Bone marrow (tissue), 2 donors: Measurements from ENCODE around the gene TNFRSF1A.

Experiments
- DNase-seq, 2 donors: peaks; one replicate each; lab custom pipeline; 2025; lab: John Stamatoyannopoulos, UW

Gene TNFRSF1A

DNA sequence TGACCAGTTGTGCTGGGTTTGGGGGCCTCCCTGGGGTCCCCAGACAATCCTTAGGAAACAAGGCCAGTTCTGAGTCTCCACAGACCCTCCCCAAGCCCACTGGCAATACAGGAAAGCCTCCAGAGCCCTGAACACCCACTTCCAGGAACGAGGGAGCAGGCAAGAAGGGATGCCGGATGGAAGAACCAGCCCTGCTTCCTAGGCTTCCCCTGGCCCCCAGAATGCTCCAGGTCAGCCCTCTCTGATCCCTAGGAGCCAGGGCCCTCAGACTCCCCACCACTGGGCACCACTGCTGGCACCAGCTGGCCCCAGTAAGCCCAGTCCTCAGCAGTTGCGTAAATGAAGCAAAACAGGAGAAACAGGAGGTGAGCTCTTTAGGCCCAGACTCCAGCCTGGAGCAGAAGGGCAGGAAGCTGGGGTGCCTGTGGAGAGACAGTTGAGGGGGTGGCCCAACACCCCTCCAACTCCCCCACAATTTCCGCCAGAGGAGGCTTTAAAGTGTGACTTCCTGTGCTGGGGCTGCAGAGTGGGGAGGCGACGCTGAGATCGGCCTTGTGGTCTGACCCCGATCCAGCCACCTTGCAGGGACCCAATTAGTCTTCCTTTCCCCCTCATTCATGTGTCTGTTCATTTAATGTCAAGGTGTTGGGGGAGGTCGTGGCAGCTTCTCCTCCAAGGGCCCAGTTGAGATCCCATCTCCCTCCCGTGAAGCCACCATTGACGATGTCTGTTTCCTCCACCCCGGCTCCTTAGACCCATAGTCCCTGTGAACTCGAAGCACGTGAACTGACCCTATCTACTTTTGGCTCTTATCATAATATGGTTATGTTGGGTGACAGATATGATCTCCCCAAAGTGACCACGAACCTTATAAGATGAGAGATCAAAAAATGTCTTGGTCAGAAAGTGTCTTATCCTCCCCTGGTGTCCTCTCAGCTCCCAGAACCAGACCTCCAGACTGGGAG lies 4.7 kb downstream of the TNFRSF1A start:
- peak; percentile 70 to 89 for DNase-seq

DNA sequence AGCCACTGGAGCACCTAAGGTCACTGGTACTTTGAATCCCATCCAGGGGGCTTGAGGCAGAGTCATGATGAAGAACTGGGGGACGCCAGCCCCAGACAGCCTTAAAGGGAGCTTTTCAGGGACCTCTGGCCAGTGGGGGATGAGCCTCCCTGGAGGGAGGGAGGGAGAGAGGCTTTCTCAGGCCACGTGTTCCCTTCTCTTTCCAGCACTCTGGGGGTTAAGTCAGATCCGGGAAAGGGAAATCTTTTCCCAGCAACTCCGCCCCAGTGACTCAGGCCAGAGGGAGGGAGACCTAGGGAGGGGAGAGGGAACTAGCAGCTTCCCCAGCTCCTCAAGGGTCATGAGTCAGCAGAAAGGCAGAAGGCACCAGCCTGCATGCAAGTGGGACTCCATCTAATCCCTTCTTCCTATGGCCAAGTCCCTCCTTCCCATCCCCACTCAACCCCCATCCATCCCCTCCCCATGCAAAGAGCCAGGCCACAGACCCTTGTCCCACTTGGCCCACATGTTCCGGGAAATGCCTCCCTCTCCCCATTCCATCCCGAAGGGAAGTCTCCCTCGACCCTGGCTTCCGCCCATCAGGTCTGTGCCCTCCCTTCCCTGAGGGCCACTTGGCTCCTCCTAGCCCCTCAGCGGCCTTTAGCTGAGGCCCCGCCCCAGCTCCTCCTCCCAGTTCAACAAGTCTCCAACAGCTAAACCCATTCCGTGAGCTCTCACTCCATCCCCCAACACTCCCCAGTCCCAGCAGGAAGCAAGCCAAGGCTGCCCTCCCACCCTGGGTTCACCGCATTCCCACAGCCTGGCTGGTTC lies 5.6 kb downstream of the TNFRSF1A start:
- DNase-seq, result peak; percentile 87 to 98

DNA sequence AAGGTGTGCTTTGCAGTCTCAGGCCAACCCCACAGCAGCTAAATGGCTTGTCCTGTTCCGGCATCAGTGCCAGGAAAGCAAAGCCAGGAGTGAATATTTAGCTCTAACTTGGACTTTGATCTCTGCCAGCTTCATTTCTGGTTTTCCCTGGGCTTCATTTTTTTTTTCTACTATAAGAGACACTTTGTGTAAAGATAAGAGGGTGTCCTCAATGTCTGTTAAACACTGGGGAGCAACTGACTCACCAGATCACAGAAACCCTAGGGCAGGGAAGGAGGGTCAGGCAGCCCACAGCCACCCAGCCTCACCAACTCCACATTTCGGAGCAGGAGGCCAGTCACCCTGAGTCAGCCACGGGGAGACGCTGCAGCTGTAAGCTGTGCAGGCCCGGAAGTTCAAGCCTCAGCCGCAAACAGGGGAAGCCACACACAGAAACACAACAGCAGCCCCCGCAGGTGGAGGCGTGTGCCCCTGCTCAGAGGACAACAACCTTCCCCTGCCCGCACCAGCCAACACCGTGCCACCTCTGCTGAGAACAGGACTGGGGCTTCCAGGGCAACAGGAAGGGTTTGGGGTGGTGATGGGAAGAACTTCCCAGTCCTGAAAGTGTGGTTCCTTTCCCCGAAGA lies 6.3 kb downstream of the TNFRSF1A start:
- DNase-seq, result peak; percentile 88 to 93

- DNase-seq, result no peak
Observed at GRCh38 chr12:6334940-6335450, 6.9 kb downstream of the TNFRSF1A start.

- DNase-seq, result no peak
Observed at GRCh38 chr12:6334359-6334758, 7.5 kb downstream of the TNFRSF1A start.

- no peak for DNase-seq
Observed at GRCh38 chr12:6333566-6333965, 8.3 kb downstream of the TNFRSF1A start.

DNA sequence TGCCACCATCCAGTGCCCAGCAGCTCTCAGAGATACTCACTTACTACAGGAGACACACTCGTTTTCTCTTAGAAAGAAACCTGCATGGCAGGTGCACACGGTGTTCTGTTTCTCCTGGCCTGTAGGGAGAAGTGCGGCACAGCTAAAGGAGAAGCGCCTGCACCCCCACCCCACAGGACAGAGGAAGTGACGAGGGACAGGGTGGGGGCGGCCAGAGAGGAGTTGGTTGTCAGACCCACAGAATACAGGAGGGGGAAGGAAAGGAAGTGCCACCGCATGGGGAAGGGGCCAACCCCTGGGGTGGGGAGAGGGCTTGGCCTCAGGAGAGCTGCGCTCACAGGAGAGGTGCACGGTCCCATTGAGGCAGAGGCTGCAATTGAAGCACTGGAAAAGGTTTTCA lies 8.8 kb downstream of the TNFRSF1A start:
- no peak for DNase-seq

DNA sequence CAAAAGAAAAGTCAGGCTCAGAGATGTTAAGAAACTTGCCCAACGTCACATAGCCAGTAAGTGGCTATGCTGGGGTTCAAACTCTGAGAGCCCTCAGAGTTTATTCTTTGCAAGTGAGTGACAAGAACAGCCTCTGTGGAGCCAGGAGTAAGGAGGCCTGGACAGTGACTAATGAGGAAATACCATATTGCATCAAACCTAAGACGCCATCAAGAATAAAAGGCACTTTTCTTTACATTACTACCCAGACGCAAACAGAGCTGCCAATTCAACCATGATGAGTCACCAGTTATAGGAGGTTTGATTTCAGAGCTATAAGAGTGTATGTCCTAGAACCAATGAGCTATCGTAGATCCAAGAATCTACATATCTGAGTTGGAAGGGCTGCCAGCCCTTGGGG lies 9.4 kb downstream of the TNFRSF1A start:
- DNase-seq, result no peak

- DNase-seq, result no peak
Observed at GRCh38 chr12:6330999-6331714, 10.7 kb downstream of the TNFRSF1A start.

- no peak for DNase-seq
Observed at GRCh38 chr12:6330192-6330591, 11.7 kb downstream of the TNFRSF1A start.

- no peak for DNase-seq
Observed at GRCh38 chr12:6329703-6330064, 12.2 kb downstream of the TNFRSF1A start.

DNA sequence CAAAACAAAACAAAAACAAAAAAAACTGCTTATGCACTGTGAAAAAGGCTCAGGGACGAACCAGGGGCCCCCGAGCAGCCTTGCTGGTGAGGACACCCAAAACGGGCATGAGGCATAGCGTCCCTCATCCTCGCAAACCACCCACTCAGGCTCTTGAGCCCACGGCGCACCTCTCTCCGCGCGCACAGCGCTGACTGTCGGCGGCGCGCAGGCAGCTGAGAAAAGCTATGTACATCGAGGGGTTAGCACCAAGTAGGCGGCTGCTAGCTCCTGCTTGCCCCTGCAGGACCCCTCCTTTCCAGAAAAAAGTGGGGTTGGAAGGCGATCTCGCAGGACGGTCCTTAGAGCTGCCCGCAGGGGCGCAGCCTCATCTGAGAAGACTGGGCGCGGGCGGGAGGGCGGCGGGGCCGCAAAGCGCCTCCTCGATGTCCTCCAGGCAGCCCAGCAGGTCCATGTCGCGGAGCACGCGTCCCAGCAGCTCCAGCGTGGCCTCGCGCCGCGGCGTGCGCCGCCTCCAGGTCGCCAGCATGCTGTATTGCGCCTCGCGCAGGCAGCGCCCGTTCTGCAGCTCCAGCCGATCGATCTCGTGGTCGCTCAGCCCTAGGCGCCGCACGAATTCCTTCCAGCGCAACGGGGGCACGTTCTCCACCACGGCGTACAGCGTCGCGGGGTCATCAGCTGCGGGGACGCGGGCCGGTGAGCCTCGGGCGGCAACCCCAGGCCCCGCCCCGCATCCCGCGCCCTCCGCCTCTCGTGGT lies 12.8 kb downstream of the TNFRSF1A start:
- no peak for DNase-seq

DNA sequence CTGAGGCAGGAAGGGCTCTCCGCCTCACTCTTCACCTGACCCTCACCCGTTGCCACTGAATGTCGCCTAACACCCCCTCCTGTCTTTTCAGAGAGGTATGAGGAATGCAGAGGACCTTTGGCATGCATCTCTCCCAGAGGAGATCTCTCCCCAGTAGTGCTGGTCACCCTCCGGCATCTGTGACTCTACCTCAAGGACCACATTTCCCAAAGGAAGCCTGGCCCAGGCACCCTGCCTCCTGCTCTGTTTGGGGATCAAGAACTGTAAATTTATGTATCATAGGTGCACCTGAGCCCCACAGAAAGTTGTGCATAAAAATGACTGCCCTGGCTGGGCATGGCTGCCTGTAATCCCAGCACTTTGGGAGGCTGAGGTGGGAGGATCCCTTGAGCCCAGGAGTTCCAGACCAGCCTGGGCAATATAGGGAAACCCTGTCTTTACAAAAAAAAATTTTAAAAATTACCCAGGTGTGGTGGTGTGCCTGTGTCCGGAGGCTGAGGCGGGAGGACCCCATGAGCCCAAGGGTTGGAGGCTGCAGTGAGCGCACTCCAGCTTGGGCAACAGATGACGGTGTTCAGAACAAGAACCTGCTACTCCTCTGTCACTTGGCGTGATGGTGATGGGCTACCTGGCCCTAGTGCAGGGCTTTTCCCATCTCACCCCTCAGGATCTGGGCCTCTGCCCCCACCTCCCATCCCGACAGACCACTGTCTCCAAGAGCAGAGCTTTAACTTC lies 13.7 kb downstream of the TNFRSF1A start:
- no peak for DNase-seq

GRCh38 chr12:6327229-6328041 lies 14.4 kb downstream of the TNFRSF1A start:
- no peak for DNase-seq

- no peak for DNase-seq
Observed at GRCh38 chr12:6326316-6327228, 15.3 kb downstream of the TNFRSF1A start.

GRCh38 chr12:6324936-6325750 lies 16.7 kb downstream of the TNFRSF1A start:
- no peak for DNase-seq

DNA sequence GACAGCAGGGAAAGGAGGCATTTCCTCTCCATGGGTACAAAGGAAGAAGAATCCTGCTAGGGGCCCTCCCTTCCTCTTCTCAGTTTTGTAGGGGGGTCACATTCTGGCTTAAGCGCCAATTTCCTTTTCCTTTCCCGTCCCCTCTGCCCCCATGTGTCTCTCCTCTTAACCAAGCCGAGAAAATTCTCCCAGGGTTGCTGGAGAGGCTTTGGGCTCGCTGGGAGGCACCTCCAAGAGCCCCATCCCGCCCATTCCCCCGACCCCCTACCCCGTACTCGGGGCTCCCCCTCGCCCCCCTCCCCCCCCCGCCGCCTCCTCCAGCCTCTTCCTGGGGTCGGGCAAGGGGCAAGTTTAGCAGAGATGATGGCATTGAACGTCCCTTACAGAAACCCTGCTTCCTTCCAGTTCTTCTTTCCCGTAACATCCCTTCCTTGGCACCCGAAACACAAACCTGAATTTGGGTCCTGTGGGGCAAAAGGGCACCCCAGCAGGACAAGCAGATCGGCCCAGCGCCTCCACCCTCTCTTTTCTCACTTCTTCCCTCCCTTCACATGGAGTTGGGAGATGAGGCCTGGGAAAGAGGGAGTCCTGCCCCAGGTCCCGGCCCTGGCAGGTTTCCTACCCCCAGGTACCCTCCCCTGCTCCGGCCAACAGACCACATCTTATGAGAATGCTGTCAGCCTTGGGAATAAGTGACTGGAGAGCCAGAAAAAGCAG lies 17.7 kb downstream of the TNFRSF1A start:
- DNase-seq, result no peak
